GM18505 (cell line): ENCODE data around the gene POLE.

ENCODE experiments used
- ATAC-seq: cut with Tn5 transposase; IDR thresholded peaks from one replicate; pipeline ENCODE4 v1.9.1; 2021; ENCODE audit not compliant: unreplicated experiment
- POLR2A ChIP-seq: IDR thresholded peaks from 4 replicates; pipeline ENCODE4 v1.6.1; 2011; ENCODE audit warnings: borderline replicate concordance; ENCODE audit not compliant: insufficient read depth, insufficient read length; ENCODE audit errors: extremely low read depth

Gene POLE

GRCh38 chr12:132642846-132643835 lies 44.0 kb downstream of the POLE start:
- no peak for ATAC-seq
- TF ChIP-seq POLR2A = no peak

- TF ChIP-seq POLR2A = no peak
- no peak for ATAC-seq
These were observed 45.1 kb downstream of the POLE start for GRCh38 chr12:132641811-132642650.

GRCh38 chr12:132640936-132641335 lies 46.2 kb downstream of the POLE start:
- no peak for ATAC-seq
- no peak for TF ChIP-seq POLR2A

DNA sequence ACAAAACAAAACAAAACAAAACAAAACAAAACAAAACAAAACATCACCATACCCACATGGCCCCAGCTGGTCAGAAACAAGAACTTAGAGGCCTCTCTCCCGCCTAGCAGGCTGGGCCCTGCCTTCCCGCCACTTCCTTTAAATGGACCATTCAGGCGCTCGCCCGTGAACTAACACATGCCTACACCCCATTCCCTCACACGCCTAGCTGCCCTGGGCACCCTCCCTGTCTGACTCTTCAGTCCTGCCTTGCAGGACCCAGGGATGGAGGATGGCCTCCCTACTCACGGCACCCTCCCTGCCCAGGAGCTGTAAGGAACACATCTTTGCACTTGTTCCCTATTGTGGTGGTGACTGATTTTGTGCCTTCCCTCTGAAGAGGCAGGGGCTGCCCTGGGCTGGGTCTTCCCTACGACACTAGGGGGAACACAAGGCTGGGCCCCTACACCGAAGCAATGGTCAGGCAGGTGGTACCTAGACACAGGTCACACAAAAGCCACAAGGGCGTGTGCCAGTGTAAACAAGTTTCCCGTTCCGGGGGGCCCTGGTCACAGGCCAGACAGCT lies 47.1 kb downstream of the POLE start:
- no peak for ATAC-seq
- no peak for TF ChIP-seq POLR2A

DNA sequence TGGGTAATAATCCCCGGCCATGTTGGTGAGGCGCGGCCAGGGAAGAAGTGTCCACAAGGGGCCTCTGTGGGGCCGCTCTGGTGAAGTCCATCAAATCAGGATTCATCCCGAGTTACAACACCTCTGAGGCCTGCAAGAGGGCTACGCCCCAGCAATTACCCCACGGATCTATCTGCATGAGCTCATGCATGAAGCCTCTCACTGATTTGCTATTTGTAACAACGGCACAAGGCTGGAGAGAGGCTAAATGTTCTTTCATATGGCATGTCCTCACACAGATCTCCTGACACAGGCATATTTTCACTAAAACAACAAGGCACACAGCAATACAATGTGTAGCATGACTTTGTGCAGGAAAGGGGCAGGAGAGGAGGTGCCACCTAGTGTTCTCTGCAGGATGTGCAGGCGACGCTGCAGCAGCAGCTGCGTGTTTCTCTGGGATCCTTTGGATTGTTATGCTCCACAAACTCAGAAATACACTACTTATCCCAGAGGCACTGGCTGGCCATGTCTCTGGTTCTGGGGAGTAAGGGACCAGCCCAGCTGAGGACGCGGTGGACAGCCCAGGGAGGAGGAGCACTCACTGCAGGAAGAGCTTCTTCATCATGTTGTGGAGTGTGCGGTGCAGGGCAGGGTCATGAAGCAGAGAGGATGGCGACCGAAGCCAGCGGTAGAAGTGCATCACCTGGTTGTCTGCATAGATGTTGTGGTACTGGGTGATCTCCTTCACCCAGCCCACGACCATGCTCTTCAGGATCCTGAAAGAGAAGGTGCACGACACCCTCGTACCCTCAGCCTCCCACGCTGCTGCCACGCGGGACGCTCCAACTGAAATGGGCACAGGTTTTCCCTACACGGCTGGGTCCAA lies 48.4 kb downstream of the POLE start:
- no peak for TF ChIP-seq POLR2A
- no peak for ATAC-seq

DNA sequence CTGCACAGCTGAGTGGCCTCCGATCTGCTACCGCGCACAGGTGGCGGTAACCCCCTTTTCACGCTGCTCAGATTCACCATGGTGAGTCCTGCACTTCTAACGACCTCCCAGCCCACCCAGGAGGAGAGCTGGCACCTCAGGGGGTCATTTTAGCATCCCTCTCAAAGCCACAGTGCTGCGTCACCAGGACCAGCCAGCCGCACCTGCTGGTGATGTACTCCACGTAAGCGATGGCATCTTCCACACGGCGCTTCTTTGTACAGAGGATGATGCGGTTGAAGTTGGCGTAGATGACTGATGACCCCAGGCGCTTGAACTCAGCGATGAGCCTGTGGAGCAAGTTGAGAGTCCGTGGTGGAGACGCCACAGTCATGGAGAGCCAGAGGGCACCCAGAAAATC lies 49.3 kb downstream of the POLE start:
- no peak for TF ChIP-seq POLR2A
- ATAC-seq = no peak

DNA sequence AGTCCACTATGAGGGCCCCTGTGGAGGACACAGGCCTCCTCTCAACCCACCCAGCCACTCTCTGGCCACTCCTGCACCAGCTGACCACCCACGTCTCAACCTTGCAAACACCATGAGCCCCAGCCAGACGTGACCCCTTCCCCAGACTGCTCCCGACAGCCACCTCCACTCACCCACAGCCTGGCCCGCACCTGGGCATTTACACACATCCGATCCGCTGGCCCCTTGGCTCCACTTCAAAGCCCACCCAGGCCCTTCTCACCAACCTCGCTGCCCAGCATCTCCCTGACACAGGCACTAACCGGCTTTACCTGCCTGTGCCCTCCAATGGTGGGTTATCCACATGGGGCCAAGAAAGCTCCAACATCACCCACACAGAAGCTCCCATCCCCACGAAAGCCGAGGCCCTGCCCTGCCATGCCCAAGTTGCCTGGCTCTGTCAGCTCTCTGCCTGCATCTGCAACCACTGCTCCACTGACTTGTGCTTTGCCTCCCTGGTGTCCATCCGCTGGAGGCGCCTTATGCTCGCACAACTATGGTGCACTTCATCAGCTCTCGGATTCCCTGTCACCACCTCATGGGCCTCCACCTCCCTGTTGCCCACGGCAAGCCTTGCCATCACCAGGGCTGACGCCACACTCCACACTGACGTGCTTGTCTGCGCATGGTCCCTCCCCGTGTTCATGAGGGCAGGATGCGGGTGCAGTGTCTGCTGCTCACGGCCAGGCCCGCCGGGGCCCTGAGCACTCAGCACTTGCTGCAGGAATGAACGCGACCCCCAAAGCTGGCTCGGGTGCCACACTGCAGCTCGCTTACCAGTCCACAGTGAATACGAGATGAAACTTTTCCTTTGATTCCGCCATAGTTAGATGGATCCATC lies 51.8 kb downstream of the POLE start:
- no peak for TF ChIP-seq POLR2A
- ATAC-seq = no peak

- no peak for TF ChIP-seq POLR2A
- no peak for ATAC-seq
These were observed 52.6 kb downstream of the POLE start for GRCh38 chr12:132634411-132634990.

DNA sequence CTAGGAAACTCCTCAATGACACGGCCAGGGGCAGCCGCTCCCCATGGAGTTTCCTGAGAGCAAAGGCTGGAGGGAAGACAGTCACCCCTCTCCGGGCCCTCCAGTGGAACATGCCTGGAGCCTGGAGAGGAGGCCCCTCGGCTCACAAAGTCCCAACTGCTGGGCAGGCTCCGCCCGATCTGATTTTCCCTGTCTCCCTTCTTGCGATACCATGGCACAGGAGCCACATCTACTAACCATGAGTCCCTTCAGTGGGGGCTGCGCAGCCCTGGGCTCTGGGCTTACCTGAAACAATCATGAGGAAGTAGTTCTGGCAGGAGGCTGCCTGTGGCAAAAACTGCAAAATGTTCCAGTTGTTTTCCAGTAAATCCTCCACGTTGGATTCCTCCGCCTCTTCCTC lies 53.2 kb downstream of the POLE start:
- no peak for ATAC-seq
- TF ChIP-seq POLR2A = no peak

GRCh38 chr12:132633398-132633797 lies 53.7 kb downstream of the POLE start:
- ATAC-seq = no peak
- no peak for TF ChIP-seq POLR2A

DNA sequence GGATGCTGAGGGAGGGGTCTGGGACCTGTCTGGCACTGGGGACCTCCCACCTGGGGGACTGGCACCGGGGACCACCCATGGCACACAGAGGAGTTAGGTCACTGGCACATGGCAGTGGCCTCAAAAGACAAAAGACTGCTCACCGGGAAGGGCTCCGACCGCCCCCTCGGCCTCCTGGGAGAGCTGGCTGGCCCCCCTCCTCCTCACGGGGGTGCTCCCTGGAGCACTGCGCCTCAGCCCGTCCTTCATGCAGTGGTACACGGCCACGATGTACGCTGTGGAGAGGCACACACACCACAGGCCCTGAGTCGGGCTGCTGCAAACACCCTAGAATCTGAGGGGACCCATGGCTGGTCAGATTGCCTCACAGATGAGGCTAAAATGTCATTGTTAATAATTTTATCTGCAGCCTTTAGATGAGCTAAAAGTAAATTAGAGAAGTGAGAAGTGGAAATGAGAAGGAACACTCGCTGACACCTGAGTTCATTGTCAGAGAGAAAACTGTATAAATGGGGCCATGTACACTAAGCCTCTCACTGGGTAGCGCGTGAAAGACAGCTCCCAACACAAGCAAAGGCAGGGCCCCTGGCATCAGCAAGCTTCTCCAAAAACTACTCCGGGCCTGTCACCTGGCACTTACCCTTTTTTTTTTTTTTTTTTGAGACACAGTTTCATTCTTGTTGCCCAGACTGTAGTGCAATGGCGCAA lies 54.5 kb downstream of the POLE start:
- TF ChIP-seq POLR2A = no peak
- no peak for ATAC-seq
